NT2/D1 (cell line): ENCODE measurements around the gene SYF2.

Source experiments
- YY1 ChIP-seq: IDR thresholded peaks from 2 replicates; pipeline ENCODE4 v1.6.1; 2011; ENCODE audit not compliant: insufficient read length, insufficient read depth
- ZNF274 ChIP-seq: IDR thresholded peaks from 2 replicates; pipeline ENCODE4 v1.6.1; 2011; ENCODE audit warnings: mild to moderate bottlenecking, low read depth, low read length

GRCh38 chr1:25210728-25211127 is 21.6 kb downstream of the SYF2 start:
- TF ChIP-seq ZNF274 = no peak
- no peak for TF ChIP-seq YY1
